Hepatocyte (in vitro differentiated cells): Measurements from ENCODE around the gene HYAL3. TPM values are rescaled to one million over a fixed set of nuclear protein-coding genes. Genes with fewer than 3 reads are reported as not detected.
"Not testable (repeated sequence)": the region's sequence is repeated elsewhere in the genome, so short reads cannot be mapped to it uniquely, and the experiment has no call there.

Source experiments
- DNase-seq: peaks from one replicate; pipeline ENCODE4 v3.0.0-alpha.2; 2016; ENCODE audit warnings: low spot score
- H2AFZ ChIP-seq: fragments of 200-600 bp; sonication (generic); 2 replicates; pipeline ENCODE4 v1.6.0; 2016; ENCODE audit warnings: antibody characterized with exemption, mild to moderate bottlenecking
- H3K27ac ChIP-seq: fragments of 200-600 bp; sonication (generic); 2 replicates; pipeline ENCODE4 v1.5.1; 2016; ENCODE audit warnings: mild to moderate bottlenecking
- H3K27me3 ChIP-seq: fragments of 200-600 bp; sonication (generic); 2 replicates; pipeline ENCODE4 v1.6.1; 2016
- H3K36me3 ChIP-seq: fragments of 200-600 bp; sonication (generic); replicated peaks from 2 replicates; pipeline ENCODE4 v1.5.1; 2016; ENCODE audit warnings: low read depth; ENCODE audit not compliant: insufficient read depth
- H3K4me1 ChIP-seq: fragments of 200-600 bp; sonication (generic); 2 replicates; pipeline ENCODE4 v1.5.1; 2016; ENCODE audit warnings: mild to moderate bottlenecking, moderate library complexity; ENCODE audit not compliant: insufficient read depth
- H3K4me2 ChIP-seq: fragments of 200-600 bp; sonication (generic); 2 replicates; pipeline ENCODE4 v1.6.0; 2016
- H3K4me3 ChIP-seq: fragments of 200-600 bp; sonication (generic); 2 replicates; pipeline ENCODE4 v1.5.1; 2016; ENCODE audit warnings: mild to moderate bottlenecking
- H3K79me2 ChIP-seq: fragments of 200-600 bp; sonication (generic); 2 replicates; pipeline ENCODE4 v1.6.0; 2017; ENCODE audit warnings: mild to moderate bottlenecking
- H3K9me2 ChIP-seq: fragments of 200-600 bp; sonication (generic); replicated peaks from 2 replicates; pipeline ENCODE4 v1.6.0; 2017; ENCODE audit warnings: mild to moderate bottlenecking; ENCODE audit not compliant: insufficient read depth
- H3K9me3 ChIP-seq: fragments of 200-600 bp; sonication (generic); 2 replicates; pipeline ENCODE4 v1.5.1; 2016; ENCODE audit warnings: low read depth, mild to moderate bottlenecking
- H4K20me1 ChIP-seq: fragments of 200-600 bp; sonication (generic); 2 replicates; pipeline ENCODE4 v1.6.0; 2016; ENCODE audit warnings: mild to moderate bottlenecking; ENCODE audit not compliant: insufficient read depth, poor library complexity, severe bottlenecking
- EZH2 ChIP-seq: fragments of 200-600 bp; sonication (generic); IDR thresholded peaks from 2 replicates; pipeline ENCODE4 v1.6.1; 2016; ENCODE audit warnings: antibody characterized with exemption, mild to moderate bottlenecking, borderline replicate concordance
- EZH2phosphoT487 ChIP-seq: fragments of 200-600 bp; sonication (generic); IDR thresholded peaks from one replicate; pipeline ENCODE4 v1.6.1; 2018; ENCODE audit warnings: antibody characterized with exemption, mild to moderate bottlenecking, low read depth, moderate library complexity; ENCODE audit not compliant: unreplicated experiment, severe bottlenecking
- WGBS: methylation state at CpG from one replicate; pipeline ENCODE4 v1.1.6; 2016; ENCODE audit warnings: low lambda C conversion rate; ENCODE audit errors: missing lambda C conversion rate; 5-methylcytosine and 5-hydroxymethylcytosine counted together
- polyA plus RNA-seq: library from polyadenylated mRNA; unstranded; fragments of >200 nt; fragmentation: Nextera tagmentation; extraction: Ambion mirVana; gene quantifications from 2 replicates; pipeline ENCODE4 v1.2.1, GENCODE V29; 2016
- total RNA-seq: library from RNA; depleted of rRNA; stranded (reverse); fragments of >200 nt; gene quantifications from 2 replicates; pipeline ENCODE4 v1.2.3, GENCODE V29; 2014
- TF ChIP-seq, protein P1 (sequence below): fragments of 200-600 bp; sonication (generic); IDR thresholded peaks from 2 replicates; pipeline ENCODE4 v1.5.1; 2016; ENCODE audit warnings: antibody characterized with exemption, mild to moderate bottlenecking; ENCODE audit not compliant: poor library complexity

Gene HYAL3
- total and polyA plus RNA-seq, 2 experiments from 2014 or later: 3.7 to 7.0 TPM

DNA sequence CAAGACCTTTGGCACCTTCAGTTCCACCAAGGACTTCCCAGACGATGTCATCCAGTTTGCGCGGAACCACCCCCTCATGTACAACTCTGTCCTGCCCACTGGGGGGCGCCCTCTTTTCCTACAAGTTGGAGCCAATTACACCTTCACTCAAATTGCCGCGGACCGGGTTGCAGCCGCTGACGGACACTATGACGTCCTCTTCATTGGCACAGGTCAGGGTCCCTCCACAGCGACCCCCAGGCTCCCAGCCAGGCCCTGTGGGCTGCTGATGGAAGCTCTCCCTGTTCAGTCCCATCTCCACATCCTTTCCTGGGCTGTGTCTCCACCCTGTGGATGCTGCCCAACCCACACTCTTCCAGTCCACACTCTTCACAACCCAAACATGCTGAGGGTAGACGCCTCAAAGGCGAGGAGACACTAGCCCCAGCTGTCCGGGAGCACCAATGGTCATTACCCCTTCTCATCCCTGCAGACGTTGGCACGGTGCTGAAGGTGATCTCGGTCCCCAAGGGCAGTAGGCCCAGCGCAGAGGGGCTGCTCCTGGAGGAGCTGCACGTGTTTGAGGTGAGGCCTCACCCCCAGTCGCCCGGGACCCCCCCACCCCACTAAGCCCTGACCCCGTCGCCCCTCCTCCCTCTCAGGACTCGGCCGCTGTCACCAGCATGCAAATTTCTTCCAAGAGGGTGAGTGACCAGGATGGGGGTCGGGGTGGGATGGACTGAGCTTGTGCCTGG is 24.7 kb downstream of the HYAL3 start:
- WGBS: 42% methylated on average over 20 of the region's 26 CpGs
- Histone ChIP-seq H3K79me2 (peaks cover 21% of the 10 kb centered on the region), H3K4me2 (no peak overlapping the region), H2AFZ (no peak overlapping the region), H3K4me1 (peaks cover 33% of the 10 kb centered on the region), H4K20me1 (no peaks in the 10 kb centered on the region), H3K27ac (no peak overlapping the region), H3K36me3 (no peaks in the 10 kb centered on the region), H3K9me3 (no peaks in the 10 kb centered on the region), H3K27me3 (peaks cover 10% of the 10 kb centered on the region), H3K9me2 (no peaks in the 10 kb centered on the region), H3K4me3 (no peak overlapping the region)
- DNase-seq: peak; percentile 83
- TF ChIP-seq EZH2: no peak
- TF ChIP-seq, protein P1, sequence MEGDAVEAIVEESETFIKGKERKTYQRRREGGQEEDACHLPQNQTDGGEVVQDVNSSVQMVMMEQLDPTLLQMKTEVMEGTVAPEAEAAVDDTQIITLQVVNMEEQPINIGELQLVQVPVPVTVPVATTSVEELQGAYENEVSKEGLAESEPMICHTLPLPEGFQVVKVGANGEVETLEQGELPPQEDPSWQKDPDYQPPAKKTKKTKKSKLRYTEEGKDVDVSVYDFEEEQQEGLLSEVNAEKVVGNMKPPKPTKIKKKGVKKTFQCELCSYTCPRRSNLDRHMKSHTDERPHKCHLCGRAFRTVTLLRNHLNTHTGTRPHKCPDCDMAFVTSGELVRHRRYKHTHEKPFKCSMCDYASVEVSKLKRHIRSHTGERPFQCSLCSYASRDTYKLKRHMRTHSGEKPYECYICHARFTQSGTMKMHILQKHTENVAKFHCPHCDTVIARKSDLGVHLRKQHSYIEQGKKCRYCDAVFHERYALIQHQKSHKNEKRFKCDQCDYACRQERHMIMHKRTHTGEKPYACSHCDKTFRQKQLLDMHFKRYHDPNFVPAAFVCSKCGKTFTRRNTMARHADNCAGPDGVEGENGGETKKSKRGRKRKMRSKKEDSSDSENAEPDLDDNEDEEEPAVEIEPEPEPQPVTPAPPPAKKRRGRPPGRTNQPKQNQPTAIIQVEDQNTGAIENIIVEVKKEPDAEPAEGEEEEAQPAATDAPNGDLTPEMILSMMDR: peak; percentile 76
- no peak for TF ChIP-seq EZH2phosphoT487

DNA sequence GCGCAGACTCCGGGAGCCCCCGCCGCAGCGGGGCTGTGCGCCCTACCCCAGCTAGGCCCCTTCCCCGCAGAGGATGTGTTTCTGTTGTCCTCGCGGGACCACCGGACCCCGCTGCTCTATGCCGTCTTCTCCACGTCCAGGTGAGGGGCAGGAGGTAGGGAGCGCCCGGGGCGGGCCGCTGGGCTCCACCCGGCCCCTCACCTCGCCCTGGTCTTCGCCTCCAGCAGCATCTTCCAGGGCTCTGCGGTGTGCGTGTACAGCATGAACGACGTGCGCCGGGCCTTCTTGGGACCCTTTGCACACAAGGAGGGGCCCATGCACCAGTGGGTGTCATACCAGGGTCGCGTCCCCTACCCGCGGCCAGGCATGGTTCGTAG is 25.5 kb downstream of the HYAL3 start:
- H3K79me2 ChIP-seq: peaks cover 21% of the 10 kb centered on the region
- no peak for DNase-seq
- H3K27me3 ChIP-seq: peaks cover 10% of the 10 kb centered on the region
- no peaks in the 10 kb centered on the region for H4K20me1 ChIP-seq
- 89% methylated on average over 21 of the region's 31 CpGs for WGBS
- H3K36me3 ChIP-seq: no peaks in the 10 kb centered on the region
- H3K27ac ChIP-seq: no peak overlapping the region
- H3K4me3 ChIP-seq: no peak overlapping the region
- H3K9me2 ChIP-seq: no peaks in the 10 kb centered on the region
- TF ChIP-seq, protein P1: no peak
- H3K9me3 ChIP-seq: no peaks in the 10 kb centered on the region
- H2AFZ ChIP-seq: no peak overlapping the region
- H3K4me1 ChIP-seq: peaks cover 40% of the 10 kb centered on the region
- no peak overlapping the region for H3K4me2 ChIP-seq

DNA sequence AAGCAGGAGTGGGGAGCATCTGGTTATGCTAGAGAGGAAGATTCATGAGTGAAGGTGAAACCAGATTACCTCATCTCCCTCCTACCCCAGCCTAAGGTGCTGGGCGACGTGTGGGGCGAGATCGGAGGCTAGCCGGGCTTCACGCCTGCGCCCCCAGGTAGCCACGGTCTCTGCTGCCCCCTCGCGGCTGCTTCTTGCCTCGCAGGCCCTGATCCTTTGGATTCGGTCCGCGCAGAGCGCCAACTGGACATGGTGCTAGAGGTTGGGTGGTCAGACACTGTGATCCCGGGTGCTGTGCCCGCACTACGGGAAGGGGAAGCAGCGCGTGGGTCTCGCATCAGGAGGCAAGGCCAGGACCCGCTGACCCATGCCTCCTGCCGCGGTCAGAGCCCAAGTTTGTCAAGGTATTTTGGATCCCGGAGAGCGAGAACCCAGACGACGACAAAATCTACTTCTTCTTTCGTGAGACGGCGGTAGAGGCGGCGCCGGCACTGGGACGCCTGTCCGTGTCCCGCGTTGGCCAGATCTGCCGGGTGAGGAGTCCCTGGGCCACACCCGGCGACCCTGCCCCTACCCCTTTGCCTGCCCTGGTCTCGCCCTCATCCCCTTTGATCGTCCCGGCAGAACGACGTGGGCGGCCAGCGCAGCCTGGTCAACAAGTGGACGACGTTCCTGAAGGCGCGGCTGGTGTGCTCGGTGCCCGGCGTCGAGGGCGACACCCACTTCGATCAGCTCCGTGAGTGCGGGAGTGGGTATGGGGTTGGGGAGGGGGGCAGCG is 26.1 kb downstream of the HYAL3 start:
- Histone ChIP-seq H3K4me3 (no peak overlapping the region), H3K4me2 (peak overlapping the region; percentile 69), H3K27me3 (peaks cover 10% of the 10 kb centered on the region), H3K9me2 (no peaks in the 10 kb centered on the region), H3K27ac (no peak overlapping the region), H3K9me3 (no peaks in the 10 kb centered on the region), H3K79me2 (peaks cover 21% of the 10 kb centered on the region), H2AFZ (no peak overlapping the region), H3K4me1 (peaks cover 45% of the 10 kb centered on the region), H4K20me1 (no peaks in the 10 kb centered on the region), H3K36me3 (no peaks in the 10 kb centered on the region)
- WGBS: 22% methylated on average over 50 of the region's 61 CpGs
- peak; percentile 90 for DNase-seq
- TF ChIP-seq, protein P1: peak; percentile 99
- no peak for TF ChIP-seq EZH2phosphoT487

DNA sequence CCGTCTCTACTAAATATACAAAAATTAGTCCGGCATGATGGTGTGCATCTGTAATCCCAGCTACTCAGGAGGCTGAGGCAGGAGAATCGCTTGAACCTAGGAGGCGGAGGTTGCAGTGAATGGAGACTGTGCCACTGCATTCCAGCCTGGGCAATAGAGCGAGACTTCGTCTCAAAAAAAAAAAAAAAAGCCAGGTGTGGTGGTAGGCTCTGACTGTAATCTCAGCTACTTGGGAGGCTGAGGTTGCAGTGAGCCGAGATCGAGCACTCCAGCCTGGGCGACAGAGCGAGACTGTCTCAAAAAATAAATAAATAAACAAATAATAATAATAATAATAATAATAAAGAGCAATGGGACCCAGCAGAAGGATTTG is 26.7 kb downstream of the HYAL3 start:
- H3K4me3 ChIP-seq, H4K20me1 ChIP-seq, H3K9me2 ChIP-seq, DNase-seq, H2AFZ ChIP-seq, H3K36me3 ChIP-seq, H3K9me3 ChIP-seq: not testable (repeated sequence)
- Histone ChIP-seq H3K27me3 (peaks cover 10% of the 10 kb centered on the region), H3K27ac (peak overlapping the region; percentile 91), H3K79me2 (peaks cover 21% of the 10 kb centered on the region), H3K4me2 (peak overlapping the region; percentile 69), H3K4me1 (peaks cover 51% of the 10 kb centered on the region)
- WGBS: 89% methylated on average over 10 of the region's 10 CpGs
